Measurements from ENCODE around the gene CSTPP1.
"Not testable (repeated sequence)": the region's sequence is repeated elsewhere in the genome, so short reads cannot be mapped to it uniquely, and the experiment has no call there.

CSTPP1 gene

GRCh38 chr11:47186700-47187695 lies 250.4 kb downstream of the CSTPP1 start:
- TF ChIP-seq, protein P1, sequence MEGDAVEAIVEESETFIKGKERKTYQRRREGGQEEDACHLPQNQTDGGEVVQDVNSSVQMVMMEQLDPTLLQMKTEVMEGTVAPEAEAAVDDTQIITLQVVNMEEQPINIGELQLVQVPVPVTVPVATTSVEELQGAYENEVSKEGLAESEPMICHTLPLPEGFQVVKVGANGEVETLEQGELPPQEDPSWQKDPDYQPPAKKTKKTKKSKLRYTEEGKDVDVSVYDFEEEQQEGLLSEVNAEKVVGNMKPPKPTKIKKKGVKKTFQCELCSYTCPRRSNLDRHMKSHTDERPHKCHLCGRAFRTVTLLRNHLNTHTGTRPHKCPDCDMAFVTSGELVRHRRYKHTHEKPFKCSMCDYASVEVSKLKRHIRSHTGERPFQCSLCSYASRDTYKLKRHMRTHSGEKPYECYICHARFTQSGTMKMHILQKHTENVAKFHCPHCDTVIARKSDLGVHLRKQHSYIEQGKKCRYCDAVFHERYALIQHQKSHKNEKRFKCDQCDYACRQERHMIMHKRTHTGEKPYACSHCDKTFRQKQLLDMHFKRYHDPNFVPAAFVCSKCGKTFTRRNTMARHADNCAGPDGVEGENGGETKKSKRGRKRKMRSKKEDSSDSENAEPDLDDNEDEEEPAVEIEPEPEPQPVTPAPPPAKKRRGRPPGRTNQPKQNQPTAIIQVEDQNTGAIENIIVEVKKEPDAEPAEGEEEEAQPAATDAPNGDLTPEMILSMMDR (IDR thresholded peaks at IDR 0.05; ENCODE audit: control extremely low read depth, extremely low read depth, low read depth, missing control alignments) = no peak
- ChIA-PET POLR2A (interaction anchor here (1.5 kb wide), 1 partner anchor 28 kb away, joined by 8 read pairs; the partner anchor contains the start of gene DDB2), CTCF (interaction anchor here (1.0 to 3.0 kb wide), 7 partner anchors 9 to 213 kb away, joined by 3 to 19 read pairs (median 7); no protein-coding TSS in a partner anchor)
- peak; percentile 55 for DNase-seq (ENCODE audit: extremely low spot score)

DNA sequence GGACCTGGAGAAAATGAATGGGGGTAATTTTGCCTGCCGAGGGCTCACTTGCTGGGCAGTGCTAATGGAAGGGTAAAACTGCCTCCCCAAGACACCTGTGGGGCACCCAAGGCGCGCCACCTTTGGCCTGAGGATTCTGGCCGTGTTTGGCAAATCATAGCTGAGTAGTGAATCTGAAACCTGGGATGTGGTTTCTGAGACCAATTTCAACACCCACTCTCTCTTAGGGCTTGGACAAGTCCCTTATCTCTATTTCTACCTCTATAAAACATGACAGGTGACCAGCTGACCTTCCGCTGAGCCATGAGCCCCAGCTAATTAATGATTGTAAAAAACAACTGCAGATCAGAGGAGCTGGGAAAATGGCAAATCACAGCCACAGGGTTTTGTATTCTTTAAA lies 251.2 kb downstream of the CSTPP1 start:
- ChIA-PET CTCF (interaction anchor here (0.7 to 3.0 kb wide), 6 partner anchors 8 to 186 kb away, joined by 3 to 19 read pairs (median 6); no protein-coding TSS in a partner anchor), POLR2A (interaction anchor here (0.6 to 1.5 kb wide), 2 partner anchors 25 to 27 kb away, joined by 3 to 8 read pairs; partner anchors contain the start of gene DDB2)

DNA sequence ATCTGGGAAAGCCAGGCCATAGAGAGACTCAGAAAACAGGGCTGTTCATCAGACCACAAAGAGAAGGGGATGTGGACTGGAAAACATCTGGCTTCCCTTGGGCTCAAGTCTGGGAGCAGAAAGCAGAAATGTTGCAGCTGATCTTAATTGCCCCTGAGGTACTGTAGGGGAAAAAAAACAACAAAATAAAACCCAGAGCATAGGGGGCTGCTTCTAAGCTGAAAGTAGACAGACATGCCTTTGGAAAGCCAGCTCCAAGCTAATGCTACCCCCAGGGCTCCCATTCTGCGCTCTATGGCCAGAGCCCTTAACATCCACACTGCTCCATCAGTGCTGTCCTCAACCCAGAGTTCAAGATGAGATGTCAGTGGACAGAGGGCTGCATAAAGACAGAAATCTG lies 251.7 kb downstream of the CSTPP1 start:
- TF ChIP-seq, protein P1 (IDR thresholded peaks at IDR 0.05; ENCODE audit: control extremely low read depth, extremely low read depth, low read depth, missing control alignments) = no peak
- no peak for DNase-seq (ENCODE audit: extremely low spot score)
- POLR2A ChIA-PET = interaction anchor here (0.6 to 1.5 kb wide), 2 partner anchors 24 to 27 kb away, joined by 3 to 8 read pairs; partner anchors contain the start of gene DDB2
- CTCF ChIA-PET = interaction anchor here (0.7 to 3.0 kb wide), 5 partner anchors 8 to 186 kb away, joined by 3 to 19 read pairs (median 7); no protein-coding TSS in a partner anchor

More for the DNA sequence above, 251.2 kb downstream of the CSTPP1 start:
- no peak for DNase-seq (ENCODE audit: extremely low spot score)
- TF ChIP-seq, protein P1 (IDR thresholded peaks at IDR 0.05; ENCODE audit: control extremely low read depth, extremely low read depth, low read depth, missing control alignments) = no peak

- DNase-seq (ENCODE audit: extremely low spot score) = no peak
- ChIA-PET CTCF (interaction anchor here (1.0 to 3.0 kb wide), 3 partner anchors 11 to 185 kb away, joined by 3 to 19 read pairs (median 7); no protein-coding TSS in a partner anchor), POLR2A (no interaction called here)
- TF ChIP-seq, protein P1 (IDR thresholded peaks at IDR 0.05; ENCODE audit: control extremely low read depth, extremely low read depth, low read depth, missing control alignments) = no peak
These were observed 252.7 kb downstream of the CSTPP1 start for GRCh38 chr11:47189100-47189834.

DNA sequence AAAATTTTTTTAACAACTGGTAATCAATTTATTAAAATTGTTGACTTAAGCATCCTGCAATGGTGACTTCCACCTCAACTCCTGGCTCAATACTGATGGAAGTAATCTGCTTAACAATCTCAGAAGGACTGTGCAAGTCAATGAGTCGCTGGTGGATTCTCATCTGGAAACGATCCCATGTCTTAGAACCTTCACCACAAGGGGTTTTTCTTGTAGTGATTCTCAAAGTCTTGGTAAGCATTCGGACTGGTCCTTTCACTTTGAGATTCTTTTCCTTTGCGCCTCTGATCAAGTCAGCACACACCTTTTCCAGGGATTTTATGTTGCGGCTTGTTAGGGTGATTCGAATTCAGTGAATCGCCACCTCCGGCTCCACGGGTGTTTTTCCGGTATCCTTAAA lies 254.6 kb downstream of the CSTPP1 start:
- DNase-seq (ENCODE audit: extremely low spot score); POLR2A ChIA-PET; CTCF ChIA-PET: not testable (repeated sequence)

- POLR2A ChIA-PET = no interaction called here
- TF ChIP-seq, protein P1 (IDR thresholded peaks at IDR 0.05; ENCODE audit: control extremely low read depth, extremely low read depth, low read depth, missing control alignments) = no peak
- DNase-seq (ENCODE audit: extremely low spot score) = no peak
- CTCF ChIA-PET = no interaction called here
These were observed 255.6 kb downstream of the CSTPP1 start for GRCh38 chr11:47192111-47192510.

GRCh38 chr11:47198161-47198560 lies 261.6 kb downstream of the CSTPP1 start:
- POLR2A ChIA-PET; DNase-seq (ENCODE audit: extremely low spot score); CTCF ChIA-PET: not testable (repeated sequence)

All from GM10248 (cell line).